ENCODE results near the gene F13B.
"Not testable (repeated sequence)": the region's sequence is repeated elsewhere in the genome, so short reads cannot be mapped to it uniquely, and the experiment has no call there.

F13B gene

GRCh38 chr1:197042676-197043341, 24.3 kb downstream of the F13B start:
- Histone ChIP-seq H3K9me3 (ENCODE audit: control insufficient read depth, insufficient read depth, low read length) (no peaks in the 10 kb centered on the region), H3K9ac (ENCODE audit: low read depth, low read length) (no peak overlapping the region), H3K4me1 (ENCODE audit: control insufficient read depth, insufficient read depth, low read length) (no peaks in the 10 kb centered on the region)

GRCh38 chr1:197041486-197042353, 25.3 kb downstream of the F13B start:
- Histone ChIP-seq H3K27me3 (ENCODE audit: control insufficient read depth, insufficient read depth, low read length) (no peaks in the 10 kb centered on the region), H3K9me3 (ENCODE audit: control insufficient read depth, insufficient read depth, low read length) (no peaks in the 10 kb centered on the region), H3K9ac (ENCODE audit: low read depth, low read length) (no peak overlapping the region), H3K4me1 (ENCODE audit: control insufficient read depth, insufficient read depth, low read length) (no peaks in the 10 kb centered on the region), H3K4me3 (ENCODE audit: low read depth, low read length) (no peak overlapping the region), H3K27ac (ENCODE audit: low read depth, low read length) (no peak overlapping the region), H3K36me3 (ENCODE audit: control insufficient read depth, insufficient read depth, low read length) (no peaks in the 10 kb centered on the region)

More at GRCh38 chr1:197042676-197043341, 24.3 kb downstream of the F13B start:
- no peak overlapping the region for H3K4me3 ChIP-seq (ENCODE audit: low read depth, low read length)
- no peak overlapping the region for H3K27ac ChIP-seq (ENCODE audit: low read depth, low read length)
- no peaks in the 10 kb centered on the region for H3K36me3 ChIP-seq (ENCODE audit: control insufficient read depth, insufficient read depth, low read length)
- no peaks in the 10 kb centered on the region for H3K27me3 ChIP-seq (ENCODE audit: control insufficient read depth, insufficient read depth, low read length)

GRCh38 chr1:197036861-197037260, 30.2 kb downstream of the F13B start:
- H3K27me3 ChIP-seq (ENCODE audit: control insufficient read depth, insufficient read depth, low read length): no peaks in the 10 kb centered on the region
- no peak overlapping the region for H3K27ac ChIP-seq (ENCODE audit: low read depth, low read length)
- no peak overlapping the region for H3K9ac ChIP-seq (ENCODE audit: low read depth, low read length)
- H3K4me1 ChIP-seq (ENCODE audit: control insufficient read depth, insufficient read depth, low read length): no peaks in the 10 kb centered on the region
- no peaks in the 10 kb centered on the region for H3K36me3 ChIP-seq (ENCODE audit: control insufficient read depth, insufficient read depth, low read length)
- H3K9me3 ChIP-seq (ENCODE audit: control insufficient read depth, insufficient read depth, low read length): no peaks in the 10 kb centered on the region
- no peak overlapping the region for H3K4me3 ChIP-seq (ENCODE audit: low read depth, low read length)

GRCh38 chr1:197034631-197035339, 32.3 kb downstream of the F13B start:
- H3K4me3 ChIP-seq (ENCODE audit: low read depth, low read length); H3K27ac ChIP-seq (ENCODE audit: low read depth, low read length); H3K9me3 ChIP-seq (ENCODE audit: control insufficient read depth, insufficient read depth, low read length); H3K36me3 ChIP-seq (ENCODE audit: control insufficient read depth, insufficient read depth, low read length); H3K4me1 ChIP-seq (ENCODE audit: control insufficient read depth, insufficient read depth, low read length); H3K9ac ChIP-seq (ENCODE audit: low read depth, low read length); H3K27me3 ChIP-seq (ENCODE audit: control insufficient read depth, insufficient read depth, low read length): not testable (repeated sequence)

GRCh38 chr1:197029749-197030148, 37.3 kb downstream of the F13B start:
- Histone ChIP-seq H3K27ac (ENCODE audit: low read depth, low read length) (no peak overlapping the region), H3K9me3 (ENCODE audit: control insufficient read depth, insufficient read depth, low read length) (no peaks in the 10 kb centered on the region), H3K27me3 (ENCODE audit: control insufficient read depth, insufficient read depth, low read length) (no peaks in the 10 kb centered on the region), H3K4me3 (ENCODE audit: low read depth, low read length) (no peak overlapping the region), H3K4me1 (ENCODE audit: control insufficient read depth, insufficient read depth, low read length) (no peaks in the 10 kb centered on the region), H3K36me3 (ENCODE audit: control insufficient read depth, insufficient read depth, low read length) (no peaks in the 10 kb centered on the region), H3K9ac (ENCODE audit: low read depth, low read length) (no peak overlapping the region)

GRCh38 chr1:197027359-197027758, 39.7 kb downstream of the F13B start:
- no peak overlapping the region for H3K4me3 ChIP-seq (ENCODE audit: low read depth, low read length)
- no peak overlapping the region for H3K27ac ChIP-seq (ENCODE audit: low read depth, low read length)
- H3K9ac ChIP-seq (ENCODE audit: low read depth, low read length): no peak overlapping the region
- H3K36me3 ChIP-seq (ENCODE audit: control insufficient read depth, insufficient read depth, low read length): no peaks in the 10 kb centered on the region
- H3K4me1 ChIP-seq (ENCODE audit: control insufficient read depth, insufficient read depth, low read length): no peaks in the 10 kb centered on the region
- no peaks in the 10 kb centered on the region for H3K27me3 ChIP-seq (ENCODE audit: control insufficient read depth, insufficient read depth, low read length)
- H3K9me3 ChIP-seq (ENCODE audit: control insufficient read depth, insufficient read depth, low read length): no peaks in the 10 kb centered on the region

GRCh38 chr1:197024460-197024859, 42.6 kb downstream of the F13B start:
- Histone ChIP-seq H3K27ac (ENCODE audit: low read depth, low read length) (no peak overlapping the region), H3K4me3 (ENCODE audit: low read depth, low read length) (no peak overlapping the region), H3K4me1 (ENCODE audit: control insufficient read depth, insufficient read depth, low read length) (peaks cover 6% of the 10 kb centered on the region), H3K9me3 (ENCODE audit: control insufficient read depth, insufficient read depth, low read length) (no peaks in the 10 kb centered on the region), H3K9ac (ENCODE audit: low read depth, low read length) (no peak overlapping the region), H3K36me3 (ENCODE audit: control insufficient read depth, insufficient read depth, low read length) (no peaks in the 10 kb centered on the region), H3K27me3 (ENCODE audit: control insufficient read depth, insufficient read depth, low read length) (no peaks in the 10 kb centered on the region)

GRCh38 chr1:197021716-197022115, 45.3 kb downstream of the F13B start:
- Histone ChIP-seq H3K27me3 (ENCODE audit: control insufficient read depth, insufficient read depth, low read length) (no peaks in the 10 kb centered on the region), H3K27ac (ENCODE audit: low read depth, low read length) (no peak overlapping the region), H3K9me3 (ENCODE audit: control insufficient read depth, insufficient read depth, low read length) (no peaks in the 10 kb centered on the region), H3K4me3 (ENCODE audit: low read depth, low read length) (no peak overlapping the region), H3K36me3 (ENCODE audit: control insufficient read depth, insufficient read depth, low read length) (no peaks in the 10 kb centered on the region), H3K4me1 (ENCODE audit: control insufficient read depth, insufficient read depth, low read length) (peaks cover 6% of the 10 kb centered on the region), H3K9ac (ENCODE audit: low read depth, low read length) (no peak overlapping the region)

GRCh38 chr1:197017558-197018146, 49.4 kb downstream of the F13B start:
- no peaks in the 10 kb centered on the region for H3K27me3 ChIP-seq (ENCODE audit: control insufficient read depth, insufficient read depth, low read length)
- no peaks in the 10 kb centered on the region for H3K9me3 ChIP-seq (ENCODE audit: control insufficient read depth, insufficient read depth, low read length)
- peaks cover 6% of the 10 kb centered on the region for H3K4me1 ChIP-seq (ENCODE audit: control insufficient read depth, insufficient read depth, low read length)
- H3K27ac ChIP-seq (ENCODE audit: low read depth, low read length): no peak overlapping the region
- H3K36me3 ChIP-seq (ENCODE audit: control insufficient read depth, insufficient read depth, low read length): no peaks in the 10 kb centered on the region
- H3K9ac ChIP-seq (ENCODE audit: low read depth, low read length): no peak overlapping the region
- H3K4me3 ChIP-seq (ENCODE audit: low read depth, low read length): no peak overlapping the region

GRCh38 chr1:197016751-197017150, 50.3 kb downstream of the F13B start:
- Histone ChIP-seq H3K4me3 (ENCODE audit: low read depth, low read length) (no peak overlapping the region), H3K4me1 (ENCODE audit: control insufficient read depth, insufficient read depth, low read length) (peaks cover 4% of the 10 kb centered on the region), H3K27ac (ENCODE audit: low read depth, low read length) (no peak overlapping the region), H3K9ac (ENCODE audit: low read depth, low read length) (no peak overlapping the region), H3K9me3 (ENCODE audit: control insufficient read depth, insufficient read depth, low read length) (peaks cover 1% of the 10 kb centered on the region), H3K27me3 (ENCODE audit: control insufficient read depth, insufficient read depth, low read length) (no peaks in the 10 kb centered on the region), H3K36me3 (ENCODE audit: control insufficient read depth, insufficient read depth, low read length) (no peaks in the 10 kb centered on the region)

All from HUES48 (cell line).